Measurements from ENCODE around the gene NUDT17. TPM values are rescaled to one million over a fixed set of nuclear protein-coding genes. Genes with fewer than 3 reads are reported as not detected.
A peak's percentile ranks its signal among the peaks of the same experiment; 100 is the strongest.

Gene NUDT17
- total and polyA plus RNA-seq, 9 of the 15 experiments (the other 6 are each of a cell fraction or from before 2014, with no cell fraction given), result 2.1 to 10.0 (median 6.1) TPM

- no peak overlapping the region; the same call in 2 of the 3 replicates for H3K27ac ChIP-seq (ENCODE audit: extremely low read depth, low read depth, low read length)
- intact Hi-C loops (cut with micrococcal nuclease) (loop anchor here (10.0 kb wide), 1 partner anchor 83 kb away; no protein-coding TSS in a partner anchor), in situ Hi-C loops (cut with MboI) (no loop called here)
- ATAC-seq (no peak), DNase-seq (ENCODE audit: extremely low read depth in 1 of 4, low spot score in 3 of 4) (no peak), FAIRE-seq (no peak)
- ChIA-PET POLR2A (interaction anchor here (0.9 to 4.8 kb wide), 3 partner anchors 9 to 156 kb away, joined by 3 to 40 read pairs (median 4); partner anchors contain the start of gene NUDT17), CTCF (ENCODE audit: low intra/inter-chr PET ratio) (no interaction called here)
- no peak overlapping the region for H3K9ac ChIP-seq (ENCODE audit: insufficient read depth in 1 of 2, low read depth in 2 of 2, low read length in 2 of 2)
- BruUV-seq (replicated peaks), result no TSS peak
- H3K4me2 ChIP-seq (ENCODE audit: insufficient read depth, low read length), result peak overlapping the region; percentile 12; the same call in 1 of the 2 replicates
- no peak overlapping the region for H3K4me3 ChIP-seq
- H3K36me3 ChIP-seq (ENCODE audit: control insufficient read depth, insufficient read depth, low read length), result peaks cover 71% of the 10 kb centered on the region
- H3K79me2 ChIP-seq (ENCODE audit: control insufficient read depth, insufficient read depth, low read length), result peaks cover 30% of the 10 kb centered on the region
- no peak overlapping the region for H2AFZ ChIP-seq (ENCODE audit: low read depth, low read length)
- TF ChIP-seq PPARD (CRISPR knock-in tag; IDR thresholded peaks at IDR 0.05) (no peak), RHOXF2B (CRISPR knock-in tag; conservative IDR thresholded peaks at IDR 0.05) (no peak), HLTF (IDR thresholded peaks at IDR 0.05) (no peak), ZNF23 (CRISPR knock-in tag; IDR thresholded peaks at IDR 0.05) (no peak), SRSF1 (IDR thresholded peaks at IDR 0.05; ENCODE audit: low read depth, low read length) (no peak), MCM3 (IDR thresholded peaks at IDR 0.05) (no peak), ZNF785 (CRISPR knock-in tag; IDR thresholded peaks at IDR 0.05) (no peak), PHF8 (IDR thresholded peaks at IDR 0.05; ENCODE audit: borderline replicate concordance, low read length) (no peak)
- peaks cover 8 to 20% of the 10 kb centered on the region in 2 experiments for H3K4me1 ChIP-seq (replicated peaks in 1 of 2; ENCODE audit: control insufficient read depth in 2 of 2, insufficient read depth in 2 of 2, low read length in 2 of 2)
- no peaks in the 10 kb centered on the region for H3K9me3 ChIP-seq (replicated peaks; ENCODE audit: control insufficient read depth, insufficient read depth, low read depth, low read length)
- no peaks in the 10 kb centered on the region for H3K9me1 ChIP-seq (ENCODE audit: control insufficient read depth, insufficient read depth, low read length)
- H3K27me3 ChIP-seq (ENCODE audit: control insufficient read depth in 2 of 2, insufficient read depth in 2 of 2, low read length in 2 of 2), result no peaks in the 10 kb centered on the region
- no peaks in the 10 kb centered on the region for H4K20me1 ChIP-seq (replicated peaks; ENCODE audit: control insufficient read depth, insufficient read depth, low read length)
These were observed 17.5 kb upstream of the NUDT17 start for GRCh38 chr1:145827966-145828365.
